CD14-positive monocyte (primary cell): ENCODE data around the gene SLC6A13. TPM values are rescaled to one million over a fixed set of nuclear protein-coding genes. Genes with fewer than 3 reads are reported as not detected.

Experiments
- DNase-seq, 3 donors: peaks; one replicate each; pipeline ENCODE4 v3.0.0-alpha.2; 2011 to 2022
- H2AFZ ChIP-seq: 2 replicates; pipeline ENCODE4 v1.6.0; 2012; ENCODE audit warnings: mild to moderate bottlenecking, low read depth, low read length, inconsistent platforms; ENCODE audit not compliant: insufficient read depth, poor library complexity, severe bottlenecking
- H3K27ac ChIP-seq, 2 donors: 1 replicate in 1 of 2; 2 replicates in 1 of 2; pipeline ENCODE4 v1.5.1; 2012 to 2013; ENCODE audit warnings: low read length in 2 of 2, control low read depth in 1 of 2, inconsistent platforms in 1 of 2, low read depth in 1 of 2, mild to moderate bottlenecking in 1 of 2
- H3K27me3 ChIP-seq, 2 donors: one replicate each; pipeline versions ENCODE4 v1.6.0 to v1.6.1; 2011 to 2013; ENCODE audit warnings: low read length in 2 of 2; ENCODE audit not compliant: control insufficient read depth in 2 of 2, insufficient read depth in 2 of 2
- H3K36me3 ChIP-seq, 2 donors: replicated peaks in 1 of 2; 1 replicate in 1 of 2; 2 replicates in 1 of 2; pipeline versions ENCODE4 v1.5.1 to v1.6.1; 2012 to 2013; ENCODE audit warnings: low read length in 2 of 2, control low read depth in 1 of 2, inconsistent platforms in 1 of 2, mild to moderate bottlenecking in 1 of 2; ENCODE audit not compliant: insufficient read depth in 2 of 2, control insufficient read depth in 1 of 2
- H3K4me1 ChIP-seq, 2 donors: 1 replicate in 1 of 2; 2 replicates in 1 of 2; pipeline versions ENCODE4 v1.5.1 to v1.6.1; 2012 to 2013; ENCODE audit warnings: low read length in 2 of 2, control low read depth in 1 of 2, inconsistent platforms in 1 of 2, mild to moderate bottlenecking in 1 of 2, moderate library complexity in 1 of 2; ENCODE audit not compliant: insufficient read depth in 2 of 2, control insufficient read depth in 1 of 2
- H3K4me2 ChIP-seq: replicated peaks from 2 replicates; pipeline ENCODE3; 2012; ENCODE audit warnings: low read length, moderate library complexity, mild to moderate bottlenecking; ENCODE audit not compliant: poor library complexity, severe bottlenecking; ENCODE audit errors: extremely low read depth
- H3K4me3 ChIP-seq, 3 experiments: fragments of 200-600 bp in 1 of 3; sonication (generic) in 1 of 3; replicated peaks in 1 of 3; 1 replicate in 2 of 3; 2 replicates in 1 of 3; pipeline ENCODE4 v1.5.1; 2011 to 2013; ENCODE audit warnings: low read length in 3 of 3, mild to moderate bottlenecking in 3 of 3, control low read depth in 2 of 3, low read depth in 2 of 3, inconsistent platforms in 1 of 3, moderate library complexity in 1 of 3
- H3K79me2 ChIP-seq: 2 replicates; pipeline ENCODE4 v1.6.0; 2012; ENCODE audit warnings: mild to moderate bottlenecking, control low read depth, inconsistent platforms, low read length, moderate library complexity; ENCODE audit not compliant: insufficient read depth
- H3K9ac ChIP-seq: 2 replicates; pipeline ENCODE4 v1.6.0; 2017; ENCODE audit warnings: low read length, mild to moderate bottlenecking; ENCODE audit not compliant: insufficient read depth, poor library complexity, severe bottlenecking
- H3K9me3 ChIP-seq, 2 donors: replicated peaks in 1 of 2; 1 replicate in 1 of 2; 2 replicates in 1 of 2; pipeline versions ENCODE4 v1.5.1 to v1.6.1; 2012 to 2013; ENCODE audit warnings: low read length in 2 of 2, control low read depth in 1 of 2; ENCODE audit not compliant: control insufficient read depth in 1 of 2, insufficient read depth in 1 of 2
- H4K20me1 ChIP-seq: 2 replicates; pipeline ENCODE4 v1.6.0; 2012; ENCODE audit warnings: mild to moderate bottlenecking, low read length, control low read depth, moderate library complexity; ENCODE audit not compliant: insufficient read depth
- H3K27ac Mint-ChIP-seq, 7 donors: one replicate each; pipeline ENCODE4 v1.8.0; 2020; ENCODE audit warnings: mild to moderate bottlenecking in 7 of 7, mixed read lengths in 7 of 7, moderate library complexity in 6 of 7, inconsistent platforms in 2 of 7
- H3K27me3 Mint-ChIP-seq, 3 donors: one replicate each; pipeline ENCODE4 v1.8.0; 2021 to 2022; ENCODE audit warnings: low read depth in 3 of 3, mild to moderate bottlenecking in 3 of 3, mixed read lengths in 3 of 3, moderate library complexity in 3 of 3, inconsistent platforms in 1 of 3
- H3K36me3 Mint-ChIP-seq, 2 donors: one replicate each; pipeline ENCODE4 v1.8.0; 2020; ENCODE audit warnings: mixed read lengths in 2 of 2, inconsistent platforms in 1 of 2, mild to moderate bottlenecking in 1 of 2
- H3K4me1 Mint-ChIP-seq: one replicate; pipeline ENCODE4 v1.8.0; 2020; ENCODE audit warnings: mild to moderate bottlenecking, mixed read lengths
- H3K4me3 Mint-ChIP-seq, 2 donors: one replicate each; pipeline ENCODE4 v1.8.0; 2020; ENCODE audit warnings: mild to moderate bottlenecking in 2 of 2, mixed read lengths in 2 of 2, moderate library complexity in 1 of 2
- H3K9me3 Mint-ChIP-seq, 7 donors: one replicate each; pipeline ENCODE4 v1.8.0; 2020 to 2022; ENCODE audit warnings: mixed read lengths in 7 of 7, mild to moderate bottlenecking in 6 of 7, moderate library complexity in 6 of 7, inconsistent platforms in 2 of 7
- CTCF ChIP-seq: fragments of 200-600 bp; IDR thresholded peaks from one replicate; pipeline ENCODE4 v1.8.0; 2022; ENCODE audit warnings: antibody characterized with exemption, mild to moderate bottlenecking
- WGBS: methylation state at CpG from one replicate; pipeline ENCODE4 v1.1.5; 2013; ENCODE audit warnings: missing lambda C conversion rate; ENCODE audit not compliant: insufficient coverage; 5-methylcytosine and 5-hydroxymethylcytosine counted together
- intact Hi-C, 2 donors: fragments of 100-400 bp; cut with micrococcal nuclease; formaldehyde crosslinking; loops; one replicate each; pipeline versions ENCODE4 v1.15.0 to v1.15.1; 2023
- polyA plus RNA-seq, 3 donors: library from polyadenylated mRNA; depleted of rRNA in 1 of 3; unstranded in 2 of 3; stranded (reverse) in 1 of 3; fragments of 300-500 nt in 2 of 3; fragments of >200 nt in 1 of 3; fragmentation: Illumina TruSeq in 2 of 3; gene quantifications; 1 replicate in 2 of 3; 2 replicates in 1 of 3; pipeline ENCODE4 v1.2.3, GENCODE V29; 2012 to 2021

Gene SLC6A13
- polyA plus RNA-seq, 3 donors, result 0.13 TPM; not detected in 2

GRCh38 chr12:263574-263973 is 938 bp upstream of the SLC6A13 start:
- 89% methylated on average over 9 of the region's 9 CpGs for WGBS
- H3K27ac ChIP-seq, result no peak overlapping the region
- H3K4me3 ChIP-seq, result no peak overlapping the region
- H3K9ac ChIP-seq, result no peak overlapping the region
- H3K4me2 ChIP-seq, result no peak overlapping the region
- no peaks in the 10 kb centered on the region for H3K36me3 ChIP-seq
- peaks cover 10 to 33% (median 19%) of the 10 kb centered on the region in 3 donors for H3K27me3 Mint-ChIP-seq
- H3K4me3 Mint-ChIP-seq, result no peak overlapping the region
- DNase-seq, result no peak
- no peaks in the 10 kb centered on the region for H3K4me1 ChIP-seq
- no peak overlapping the region for H3K27ac Mint-ChIP-seq
- no peak for TF ChIP-seq CTCF
- intact Hi-C loops, result no loop called here
- H3K36me3 Mint-ChIP-seq, result no peaks in the 10 kb centered on the region
- no peaks in the 10 kb centered on the region for H3K9me3 ChIP-seq
- no peaks in the 10 kb centered on the region for H4K20me1 ChIP-seq
- H3K79me2 ChIP-seq, result no peaks in the 10 kb centered on the region
- peaks cover 5% of the 10 kb centered on the region for H3K4me1 Mint-ChIP-seq
- peaks cover 0 to 3% (median 0%) of the 10 kb centered on the region in 7 donors for H3K9me3 Mint-ChIP-seq
- peaks cover 3 to 8% of the 10 kb centered on the region in 2 donors for H3K27me3 ChIP-seq
- H2AFZ ChIP-seq, result no peak overlapping the region

DNA sequence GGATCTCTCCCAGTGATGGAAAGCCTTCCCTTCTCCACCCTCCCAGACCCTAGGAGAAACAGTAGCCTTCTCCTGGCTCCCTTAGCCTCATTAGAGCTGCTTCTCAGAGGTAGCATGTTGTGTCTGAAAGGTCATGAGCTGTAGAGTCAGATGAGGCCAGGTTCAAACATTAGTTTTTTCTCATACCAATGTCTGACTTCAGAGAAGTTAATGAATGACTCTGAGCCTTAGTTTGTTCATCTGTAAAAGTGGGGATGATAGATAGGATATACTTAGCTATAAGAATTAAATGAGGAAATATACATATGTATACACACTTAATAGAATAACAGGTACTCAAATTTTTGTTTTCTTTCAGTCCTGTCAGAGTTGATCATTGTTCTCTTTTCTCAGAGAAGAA is 523 bp downstream of the SLC6A13 start:
- H3K79me2 ChIP-seq, result no peaks in the 10 kb centered on the region
- H3K36me3 Mint-ChIP-seq, result no peaks in the 10 kb centered on the region
- H3K9ac ChIP-seq, result no peak overlapping the region
- no peak overlapping the region for H3K4me2 ChIP-seq
- intact Hi-C loops, result no loop called here
- no peak overlapping the region for H2AFZ ChIP-seq
- H4K20me1 ChIP-seq, result no peaks in the 10 kb centered on the region
- H3K4me3 ChIP-seq, result no peak overlapping the region
- H3K9me3 Mint-ChIP-seq, result no peaks in the 10 kb centered on the region
- no peak overlapping the region for H3K27ac ChIP-seq
- H3K4me1 Mint-ChIP-seq, result peaks cover 5% of the 10 kb centered on the region
- peaks cover 3% of the 10 kb centered on the region in 2 donors for H3K27me3 ChIP-seq
- H3K27ac Mint-ChIP-seq, result no peak overlapping the region
- no peak for TF ChIP-seq CTCF
- H3K36me3 ChIP-seq, result no peaks in the 10 kb centered on the region
- DNase-seq, result no peak
- H3K27me3 Mint-ChIP-seq, result peaks cover 4 to 33% (median 16%) of the 10 kb centered on the region in 3 donors
- H3K4me3 Mint-ChIP-seq, result no peak overlapping the region
- H3K9me3 ChIP-seq, result no peaks in the 10 kb centered on the region
- no peaks in the 10 kb centered on the region for H3K4me1 ChIP-seq
